ENCODE data around the gene KRT72.

Gene KRT72

GRCh38 chr12:52573306-52573705 lies 28.0 kb downstream of the KRT72 start:
- no peak overlapping the region for H3K4me2 ChIP-seq (ENCODE audit: low read depth, low read length, poor library complexity, severe bottlenecking)
- no peaks in the 10 kb centered on the region for H3K36me3 ChIP-seq (ENCODE audit: insufficient read depth, low read length)
- TF ChIP-seq, protein P1, sequence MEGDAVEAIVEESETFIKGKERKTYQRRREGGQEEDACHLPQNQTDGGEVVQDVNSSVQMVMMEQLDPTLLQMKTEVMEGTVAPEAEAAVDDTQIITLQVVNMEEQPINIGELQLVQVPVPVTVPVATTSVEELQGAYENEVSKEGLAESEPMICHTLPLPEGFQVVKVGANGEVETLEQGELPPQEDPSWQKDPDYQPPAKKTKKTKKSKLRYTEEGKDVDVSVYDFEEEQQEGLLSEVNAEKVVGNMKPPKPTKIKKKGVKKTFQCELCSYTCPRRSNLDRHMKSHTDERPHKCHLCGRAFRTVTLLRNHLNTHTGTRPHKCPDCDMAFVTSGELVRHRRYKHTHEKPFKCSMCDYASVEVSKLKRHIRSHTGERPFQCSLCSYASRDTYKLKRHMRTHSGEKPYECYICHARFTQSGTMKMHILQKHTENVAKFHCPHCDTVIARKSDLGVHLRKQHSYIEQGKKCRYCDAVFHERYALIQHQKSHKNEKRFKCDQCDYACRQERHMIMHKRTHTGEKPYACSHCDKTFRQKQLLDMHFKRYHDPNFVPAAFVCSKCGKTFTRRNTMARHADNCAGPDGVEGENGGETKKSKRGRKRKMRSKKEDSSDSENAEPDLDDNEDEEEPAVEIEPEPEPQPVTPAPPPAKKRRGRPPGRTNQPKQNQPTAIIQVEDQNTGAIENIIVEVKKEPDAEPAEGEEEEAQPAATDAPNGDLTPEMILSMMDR (conservative IDR thresholded peaks at IDR 0.05; ENCODE audit: low read length), result no peak
- no peak for TF ChIP-seq EZH2phosphoT487 (IDR thresholded peaks at IDR 0.05; ENCODE audit: borderline replicate concordance)
- no peaks in the 10 kb centered on the region for H4K20me1 ChIP-seq (ENCODE audit: insufficient read depth, low read length, poor library complexity, severe bottlenecking)
- H3K27me3 ChIP-seq (ENCODE audit: insufficient read depth, low read length, poor library complexity, severe bottlenecking), result no peaks in the 10 kb centered on the region
- H2AFZ ChIP-seq (ENCODE audit: low read length), result 0 out of 2 replicates have a peak overlapping the region, but pooled peaks have one; percentile 34
- no peak overlapping the region for H3K9ac ChIP-seq (ENCODE audit: low read depth, low read length, poor library complexity, severe bottlenecking)
- no peaks in the 10 kb centered on the region for H3K9me3 ChIP-seq (ENCODE audit: insufficient read depth, low read depth, low read length)
- H3K79me2 ChIP-seq (ENCODE audit: insufficient read depth, low read length), result no peaks in the 10 kb centered on the region
- no peaks in the 10 kb centered on the region for H3F3A ChIP-seq (ENCODE audit: low read depth)
- H3K4me3 ChIP-seq (ENCODE audit: low read length, poor library complexity, severe bottlenecking), result no peak overlapping the region
- no peaks in the 10 kb centered on the region for H3K9me2 ChIP-seq (replicated peaks; ENCODE audit: low read depth, low read length)
- peaks cover 9% of the 10 kb centered on the region for H3K4me1 ChIP-seq (ENCODE audit: insufficient read depth, low read length, poor library complexity, severe bottlenecking)

GRCh38 chr12:52570511-52570910 lies 30.8 kb downstream of the KRT72 start:
- Histone ChIP-seq H3K4me2 (ENCODE audit: low read depth, low read length, poor library complexity, severe bottlenecking) (no peak overlapping the region), H3K9me3 (ENCODE audit: insufficient read depth, low read depth, low read length) (no peaks in the 10 kb centered on the region), H3K9ac (ENCODE audit: low read depth, low read length, poor library complexity, severe bottlenecking) (no peak overlapping the region), H4K20me1 (ENCODE audit: insufficient read depth, low read length, poor library complexity, severe bottlenecking) (no peaks in the 10 kb centered on the region), H3K36me3 (ENCODE audit: insufficient read depth, low read length) (no peaks in the 10 kb centered on the region), H3K4me3 (ENCODE audit: low read length, poor library complexity, severe bottlenecking) (no peak overlapping the region), H3F3A (ENCODE audit: low read depth) (no peaks in the 10 kb centered on the region), H2AFZ (ENCODE audit: low read length) (no peak overlapping the region), H3K79me2 (ENCODE audit: insufficient read depth, low read length) (no peaks in the 10 kb centered on the region), H3K27me3 (ENCODE audit: insufficient read depth, low read length, poor library complexity, severe bottlenecking) (no peaks in the 10 kb centered on the region), H3K4me1 (ENCODE audit: insufficient read depth, low read length, poor library complexity, severe bottlenecking) (peaks cover 9% of the 10 kb centered on the region), H3K9me2 (replicated peaks; ENCODE audit: low read depth, low read length) (no peaks in the 10 kb centered on the region)
- TF ChIP-seq EZH2phosphoT487 (IDR thresholded peaks at IDR 0.05; ENCODE audit: borderline replicate concordance), result no peak
- TF ChIP-seq, protein P1 (conservative IDR thresholded peaks at IDR 0.05; ENCODE audit: low read length), result no peak

- H3K36me3 ChIP-seq (ENCODE audit: insufficient read depth, low read length), result no peaks in the 10 kb centered on the region
- no peaks in the 10 kb centered on the region for H4K20me1 ChIP-seq (ENCODE audit: insufficient read depth, low read length, poor library complexity, severe bottlenecking)
- H3K79me2 ChIP-seq (ENCODE audit: insufficient read depth, low read length), result no peaks in the 10 kb centered on the region
- no peaks in the 10 kb centered on the region for H3K27me3 ChIP-seq (ENCODE audit: insufficient read depth, low read length, poor library complexity, severe bottlenecking)
- H3K4me3 ChIP-seq (ENCODE audit: low read length, poor library complexity, severe bottlenecking), result no peak overlapping the region
- no peaks in the 10 kb centered on the region for H3K9me3 ChIP-seq (ENCODE audit: insufficient read depth, low read depth, low read length)
- no peaks in the 10 kb centered on the region for H3K4me1 ChIP-seq (ENCODE audit: insufficient read depth, low read length, poor library complexity, severe bottlenecking)
- H3K4me2 ChIP-seq (ENCODE audit: low read depth, low read length, poor library complexity, severe bottlenecking), result no peak overlapping the region
- H3F3A ChIP-seq (ENCODE audit: low read depth), result no peaks in the 10 kb centered on the region
- TF ChIP-seq, protein P1 (conservative IDR thresholded peaks at IDR 0.05; ENCODE audit: low read length), result no peak
- TF ChIP-seq EZH2phosphoT487 (IDR thresholded peaks at IDR 0.05; ENCODE audit: borderline replicate concordance), result no peak
- H3K9me2 ChIP-seq (replicated peaks; ENCODE audit: low read depth, low read length), result no peaks in the 10 kb centered on the region
- no peak overlapping the region for H3K9ac ChIP-seq (ENCODE audit: low read depth, low read length, poor library complexity, severe bottlenecking)
- H2AFZ ChIP-seq (ENCODE audit: low read length), result no peak overlapping the region
These were observed 33.2 kb downstream of the KRT72 start for GRCh38 chr12:52568111-52568510.

Measured in Loucy (cell line).